GM23338 (cell line): ENCODE data around the gene NFX1. TPM values are rescaled to one million over a fixed set of nuclear protein-coding genes. Genes with fewer than 3 reads are reported as not detected.

Experiments used
- ATAC-seq: fragments of 200-7000 bp; cut with Tn5 transposase; 3 replicates; pipeline ENCODE4 v1.9.1; 2020
- DNase-seq: peaks from one replicate; pipeline ENCODE4 v3.0.0-alpha.2; 2015; ENCODE audit warnings: low spot score
- H2AFZ ChIP-seq: fragments of 200-600 bp; sonication (generic); 2 replicates; pipeline ENCODE4 v1.8.0; 2016; ENCODE audit warnings: antibody characterized with exemption, mild to moderate bottlenecking, moderate library complexity
- H3F3A ChIP-seq: fragments of 200-600 bp; sonication (generic); replicated peaks from 2 replicates; pipeline ENCODE4 v1.8.0; 2017; ENCODE audit warnings: antibody characterized with exemption, mixed run types, low read depth
- H3K27ac ChIP-seq: fragments of 200-600 bp; sonication (generic); 2 replicates; pipeline ENCODE4 v1.6.1; 2016; ENCODE audit warnings: low read depth
- H3K27me3 ChIP-seq: fragments of 200-600 bp; sonication (generic); 2 replicates; pipeline ENCODE4 v1.8.0; 2016; ENCODE audit warnings: mild to moderate bottlenecking, mixed run types, moderate library complexity; ENCODE audit not compliant: insufficient read depth
- H3K36me3 ChIP-seq: fragments of 200-600 bp; sonication (generic); 2 replicates; pipeline ENCODE4 v1.8.0; 2016; ENCODE audit warnings: mild to moderate bottlenecking; ENCODE audit not compliant: insufficient read depth
- H3K4me1 ChIP-seq: fragments of 200-600 bp; sonication (generic); 2 replicates; pipeline ENCODE4 v1.8.0; 2016; ENCODE audit warnings: mild to moderate bottlenecking, moderate library complexity; ENCODE audit not compliant: insufficient read depth
- H3K4me2 ChIP-seq: fragments of 200-600 bp; sonication (generic); 2 replicates; pipeline ENCODE4 v1.7.1; 2017; ENCODE audit warnings: mixed run types
- H3K4me3 ChIP-seq: fragments of 200-600 bp; sonication (generic); 2 replicates; pipeline ENCODE4 v1.6.1; 2016; ENCODE audit warnings: mixed run types
- H3K79me2 ChIP-seq: fragments of 200-600 bp; sonication (generic); replicated peaks from 2 replicates; pipeline ENCODE4 v1.8.0; 2017; ENCODE audit warnings: mild to moderate bottlenecking; ENCODE audit not compliant: insufficient read depth
- H3K9me2 ChIP-seq: fragments of 200-600 bp; sonication (generic); 2 replicates; pipeline ENCODE4 v1.8.0; 2017; ENCODE audit not compliant: insufficient read depth
- H4K20me1 ChIP-seq: fragments of 200-600 bp; sonication (generic); replicated peaks from 2 replicates; pipeline ENCODE4 v1.8.0; 2017; ENCODE audit warnings: mild to moderate bottlenecking; ENCODE audit not compliant: insufficient read depth
- H3K27ac Mint-ChIP-seq: 2 replicates; pipeline ENCODE4 v1.8.0; 2020; ENCODE audit warnings: inconsistent platforms, mild to moderate bottlenecking, moderate library complexity, mixed read lengths
- H3K27me3 Mint-ChIP-seq: 3 replicates; pipeline ENCODE4 v1.8.0; 2022; ENCODE audit warnings: low read depth, mild to moderate bottlenecking, moderate library complexity, mixed read lengths, inconsistent platforms; ENCODE audit not compliant: insufficient read depth, poor library complexity
- H3K36me3 Mint-ChIP-seq: 3 replicates; pipeline ENCODE4 v1.8.0; 2021; ENCODE audit warnings: low read depth, mild to moderate bottlenecking, inconsistent platforms, moderate library complexity, mixed read lengths
- H3K4me1 Mint-ChIP-seq: 3 replicates; pipeline ENCODE4 v1.8.0; 2020; ENCODE audit warnings: mild to moderate bottlenecking, inconsistent platforms, mixed read lengths
- H3K4me3 Mint-ChIP-seq: 3 replicates; pipeline ENCODE4 v1.8.0; 2021; ENCODE audit warnings: moderate library complexity, mild to moderate bottlenecking, inconsistent platforms, mixed read lengths
- H3K9me3 Mint-ChIP-seq: 3 replicates; pipeline ENCODE4 v1.8.0; 2020; ENCODE audit warnings: moderate library complexity, mild to moderate bottlenecking, inconsistent platforms, mixed read lengths
- CREB1 ChIP-seq: fragments of 250-450 bp; sonication (Bioruptor Pico); IDR thresholded peaks from 2 replicates; pipeline ENCODE4 v1.5.0; 2020; ENCODE audit warnings: low read depth, mild to moderate bottlenecking, moderate library complexity
- CTCF ChIP-seq, 2 experiments: fragments of 200-600 bp in 1 of 2; sonication (generic) in 1 of 2; conservative IDR thresholded peaks; 2 replicates each; pipeline versions ENCODE4 v1.5.1 to v1.6.1; 2016 to 2017; ENCODE audit warnings: antibody characterized with exemption in 2 of 2, low read depth in 2 of 2, mild to moderate bottlenecking in 2 of 2, moderate library complexity in 1 of 2
- EZH2 ChIP-seq: fragments of 200-600 bp; sonication (generic); IDR thresholded peaks from one replicate; pipeline ENCODE4 v1.8.0; 2017; ENCODE audit warnings: antibody characterized with exemption, mild to moderate bottlenecking, low read depth; ENCODE audit not compliant: unreplicated experiment
- EZH2phosphoT487 ChIP-seq: fragments of 200-600 bp; sonication (generic); IDR thresholded peaks from one replicate; pipeline ENCODE4 v1.8.1; 2018; ENCODE audit warnings: antibody characterized with exemption; ENCODE audit not compliant: unreplicated experiment
- JUNB ChIP-seq: IDR thresholded peaks from one replicate; pipeline ENCODE4 v1.6.1; 2016; ENCODE audit warnings: antibody characterized with exemption; ENCODE audit not compliant: unreplicated experiment
- NANOG ChIP-seq: IDR thresholded peaks from 2 replicates; pipeline ENCODE4 v1.6.1; 2016; ENCODE audit warnings: antibody characterized with exemption, borderline replicate concordance
- POLR2AphosphoS5 ChIP-seq: IDR thresholded peaks from 2 replicates; pipeline ENCODE4 v1.6.1; 2016; ENCODE audit warnings: antibody characterized with exemption, low read depth
- REST ChIP-seq: IDR thresholded peaks from one replicate; pipeline ENCODE4 v1.6.1; 2018; ENCODE audit warnings: antibody characterized with exemption; ENCODE audit not compliant: unreplicated experiment
- STAT1 ChIP-seq: IDR thresholded peaks from one replicate; pipeline ENCODE4 v1.6.1; 2016; ENCODE audit warnings: antibody characterized with exemption; ENCODE audit not compliant: unreplicated experiment
- ZNF114 ChIP-seq: fragments of 250-450 bp; sonication (Bioruptor Pico); IDR thresholded peaks from 2 replicates; pipeline ENCODE4 v1.5.0; 2020; ENCODE audit warnings: mild to moderate bottlenecking, moderate library complexity
- ZNF331 ChIP-seq: fragments of 250-450 bp; sonication (Bioruptor Pico); IDR thresholded peaks from 2 replicates; pipeline ENCODE4 v1.5.0; 2020; ENCODE audit warnings: low read depth, mild to moderate bottlenecking, moderate library complexity
- polyA plus RNA-seq: library from polyadenylated mRNA; unstranded; fragments of >200 nt; fragmentation: Nextera tagmentation; extraction: Ambion mirVana; gene quantifications from 2 replicates; pipeline ENCODE4 v1.2.1, GENCODE V29; 2016
- total RNA-seq: library from RNA; depleted of rRNA; stranded (reverse); fragments of >200 nt; shearing (Covaris generic); gene quantifications from 2 replicates; pipeline ENCODE4 v1.2.3, GENCODE V29; 2014
- TF ChIP-seq, protein P1 (sequence below): fragments of 250-450 bp; sonication (Bioruptor Pico); IDR thresholded peaks from 2 replicates; pipeline ENCODE4 v1.5.0; 2020; ENCODE audit warnings: mild to moderate bottlenecking, moderate library complexity
- TF ChIP-seq, protein P2 (sequence below): IDR thresholded peaks from 2 replicates; pipeline ENCODE4 v1.6.1; 2016; ENCODE audit warnings: antibody characterized with exemption

The NFX1 gene
- total and polyA plus RNA-seq, 2 experiments from 2014 or later: 13.9 to 26.1 TPM

- no peaks in the 10 kb centered on the region for H3F3A ChIP-seq
- no peaks in the 10 kb centered on the region for H3K27me3 ChIP-seq
- no peak overlapping the region for H3K4me2 ChIP-seq
- H3K36me3 ChIP-seq: peaks cover 55% of the 10 kb centered on the region
- H2AFZ ChIP-seq: no peak overlapping the region
- DNase-seq: no peak
- H3K4me1 ChIP-seq: no peaks in the 10 kb centered on the region
- no peak for TF ChIP-seq EZH2
- no peak for TF ChIP-seq CREB1 (CRISPR knock-in tag)
- no peak for TF ChIP-seq REST
- no peak for TF ChIP-seq NANOG
- TF ChIP-seq ZNF331: no peak
- no peak for TF ChIP-seq JUNB
- no peak for TF ChIP-seq EZH2phosphoT487
- no peak for TF ChIP-seq CTCF (conservative IDR thresholded peaks at IDR 0.05; ENCODE audit: low read depth in 2 of 2)
- TF ChIP-seq STAT1: no peak
- TF ChIP-seq, protein P1, sequence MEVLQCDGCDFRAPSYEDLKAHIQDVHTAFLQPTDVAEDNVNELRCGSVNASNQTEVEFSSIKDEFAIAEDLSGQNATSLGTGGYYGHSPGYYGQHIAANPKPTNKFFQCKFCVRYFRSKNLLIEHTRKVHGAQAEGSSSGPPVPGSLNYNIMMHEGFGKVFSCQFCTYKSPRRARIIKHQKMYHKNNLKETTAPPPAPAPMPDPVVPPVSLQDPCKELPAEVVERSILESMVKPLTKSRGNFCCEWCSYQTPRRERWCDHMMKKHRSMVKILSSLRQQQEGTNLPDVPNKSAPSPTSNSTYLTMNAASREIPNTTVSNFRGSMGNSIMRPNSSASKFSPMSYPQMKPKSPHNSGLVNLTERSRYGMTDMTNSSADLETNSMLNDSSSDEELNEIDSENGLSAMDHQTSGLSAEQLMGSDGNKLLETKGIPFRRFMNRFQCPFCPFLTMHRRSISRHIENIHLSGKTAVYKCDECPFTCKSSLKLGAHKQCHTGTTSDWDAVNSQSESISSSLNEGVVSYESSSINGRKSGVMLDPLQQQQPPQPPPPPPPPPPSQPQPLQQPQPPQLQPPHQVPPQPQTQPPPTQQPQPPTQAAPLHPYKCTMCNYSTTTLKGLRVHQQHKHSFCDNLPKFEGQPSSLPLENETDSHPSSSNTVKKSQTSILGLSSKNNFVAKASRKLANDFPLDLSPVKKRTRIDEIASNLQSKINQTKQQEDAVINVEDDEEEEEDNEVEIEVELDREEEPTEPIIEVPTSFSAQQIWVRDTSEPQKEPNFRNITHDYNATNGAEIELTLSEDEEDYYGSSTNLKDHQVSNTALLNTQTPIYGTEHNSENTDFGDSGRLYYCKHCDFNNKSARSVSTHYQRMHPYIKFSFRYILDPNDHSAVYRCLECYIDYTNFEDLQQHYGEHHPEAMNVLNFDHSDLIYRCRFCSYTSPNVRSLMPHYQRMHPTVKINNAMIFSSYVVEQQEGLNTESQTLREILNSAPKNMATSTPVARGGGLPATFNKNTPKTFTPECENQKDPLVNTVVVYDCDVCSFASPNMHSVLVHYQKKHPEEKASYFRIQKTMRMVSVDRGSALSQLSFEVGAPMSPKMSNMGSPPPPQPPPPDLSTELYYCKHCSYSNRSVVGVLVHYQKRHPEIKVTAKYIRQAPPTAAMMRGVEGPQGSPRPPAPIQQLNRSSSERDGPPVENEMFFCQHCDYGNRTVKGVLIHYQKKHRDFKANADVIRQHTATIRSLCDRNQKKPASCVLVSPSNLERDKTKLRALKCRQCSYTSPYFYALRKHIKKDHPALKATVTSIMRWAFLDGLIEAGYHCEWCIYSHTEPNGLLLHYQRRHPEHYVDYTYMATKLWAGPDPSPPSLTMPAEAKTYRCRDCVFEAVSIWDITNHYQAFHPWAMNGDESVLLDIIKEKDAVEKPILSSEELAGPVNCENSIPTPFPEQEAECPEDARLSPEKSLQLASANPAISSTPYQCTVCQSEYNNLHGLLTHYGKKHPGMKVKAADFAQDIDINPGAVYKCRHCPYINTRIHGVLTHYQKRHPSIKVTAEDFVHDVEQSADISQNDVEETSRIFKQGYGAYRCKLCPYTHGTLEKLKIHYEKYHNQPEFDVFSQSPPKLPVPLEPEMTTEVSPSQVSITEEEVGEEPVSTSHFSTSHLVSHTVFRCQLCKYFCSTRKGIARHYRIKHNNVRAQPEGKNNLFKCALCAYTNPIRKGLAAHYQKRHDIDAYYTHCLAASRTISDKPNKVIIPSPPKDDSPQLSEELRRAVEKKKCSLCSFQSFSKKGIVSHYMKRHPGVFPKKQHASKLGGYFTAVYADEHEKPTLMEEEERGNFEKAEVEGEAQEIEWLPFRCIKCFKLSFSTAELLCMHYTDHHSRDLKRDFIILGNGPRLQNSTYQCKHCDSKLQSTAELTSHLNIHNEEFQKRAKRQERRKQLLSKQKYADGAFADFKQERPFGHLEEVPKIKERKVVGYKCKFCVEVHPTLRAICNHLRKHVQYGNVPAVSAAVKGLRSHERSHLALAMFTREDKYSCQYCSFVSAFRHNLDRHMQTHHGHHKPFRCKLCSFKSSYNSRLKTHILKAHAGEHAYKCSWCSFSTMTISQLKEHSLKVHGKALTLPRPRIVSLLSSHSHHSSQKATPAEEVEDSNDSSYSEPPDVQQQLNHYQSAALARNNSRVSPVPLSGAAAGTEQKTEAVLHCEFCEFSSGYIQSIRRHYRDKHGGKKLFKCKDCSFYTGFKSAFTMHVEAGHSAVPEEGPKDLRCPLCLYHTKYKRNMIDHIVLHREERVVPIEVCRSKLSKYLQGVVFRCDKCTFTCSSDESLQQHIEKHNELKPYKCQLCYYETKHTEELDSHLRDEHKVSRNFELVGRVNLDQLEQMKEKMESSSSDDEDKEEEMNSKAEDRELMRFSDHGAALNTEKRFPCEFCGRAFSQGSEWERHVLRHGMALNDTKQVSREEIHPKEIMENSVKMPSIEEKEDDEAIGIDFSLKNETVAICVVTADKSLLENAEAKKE: no peak
- TF ChIP-seq, protein P2, sequence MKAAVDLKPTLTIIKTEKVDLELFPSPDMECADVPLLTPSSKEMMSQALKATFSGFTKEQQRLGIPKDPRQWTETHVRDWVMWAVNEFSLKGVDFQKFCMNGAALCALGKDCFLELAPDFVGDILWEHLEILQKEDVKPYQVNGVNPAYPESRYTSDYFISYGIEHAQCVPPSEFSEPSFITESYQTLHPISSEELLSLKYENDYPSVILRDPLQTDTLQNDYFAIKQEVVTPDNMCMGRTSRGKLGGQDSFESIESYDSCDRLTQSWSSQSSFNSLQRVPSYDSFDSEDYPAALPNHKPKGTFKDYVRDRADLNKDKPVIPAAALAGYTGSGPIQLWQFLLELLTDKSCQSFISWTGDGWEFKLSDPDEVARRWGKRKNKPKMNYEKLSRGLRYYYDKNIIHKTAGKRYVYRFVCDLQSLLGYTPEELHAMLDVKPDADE: no peak
- TF ChIP-seq POLR2AphosphoS5: no peak
- TF ChIP-seq ZNF114 (CRISPR knock-in tag): no peak
- no peak for ATAC-seq
- H3K27ac ChIP-seq: no peak overlapping the region
- H3K4me1 Mint-ChIP-seq: no peaks in the 10 kb centered on the region
- no peaks in the 10 kb centered on the region for H4K20me1 ChIP-seq
- no peak overlapping the region for H3K4me3 Mint-ChIP-seq
- H3K9me3 Mint-ChIP-seq: no peaks in the 10 kb centered on the region
- H3K36me3 Mint-ChIP-seq: peaks cover 65% of the 10 kb centered on the region
- no peaks in the 10 kb centered on the region for H3K79me2 ChIP-seq
- H3K27ac Mint-ChIP-seq: no peak overlapping the region
- H3K4me3 ChIP-seq: no peak overlapping the region
- no peaks in the 10 kb centered on the region for H3K27me3 Mint-ChIP-seq
- no peaks in the 10 kb centered on the region for H3K9me2 ChIP-seq
These were observed 27.9 kb downstream of the NFX1 start for GRCh38 chr9:33318225-33318624.
